GM12878 (cell line): ENCODE data around the gene IREB2.

Source experiments
- CREB1 ChIP-seq: IDR thresholded peaks from 2 replicates; pipeline ENCODE4 v1.6.1; 2012; ENCODE audit warnings: low read depth, mild to moderate bottlenecking, inconsistent platforms
- CTCF ChIP-seq, 3 experiments: IDR thresholded peaks in 2 of 3; conservative IDR thresholded peaks in 1 of 3; 2 replicates each; pipeline ENCODE4 v1.5.1; 2011; ENCODE audit warnings: low read depth in 3 of 3, low read length in 3 of 3, mild to moderate bottlenecking in 3 of 3, control low read depth in 2 of 3, moderate library complexity in 2 of 3, inconsistent platforms in 1 of 3, mixed read lengths in 1 of 3; ENCODE audit not compliant: control insufficient read depth in 2 of 3, insufficient read depth in 1 of 3; ENCODE audit errors: extremely low read depth in 1 of 3
- CUX1 ChIP-seq: IDR thresholded peaks from 2 replicates; pipeline ENCODE4 v1.6.1; 2012; ENCODE audit warnings: improper control_type of control experiment, low read depth, low read length; ENCODE audit not compliant: insufficient replicate concordance
- EGR1 ChIP-seq, 2 experiments: IDR thresholded peaks; 1 replicate in 1 of 2; 2 replicates in 1 of 2; pipeline ENCODE4 v1.6.1; 2011 to 2012; ENCODE audit warnings: low read depth in 2 of 2, low read length in 2 of 2, borderline replicate concordance in 1 of 2, mild to moderate bottlenecking in 1 of 2, moderate library complexity in 1 of 2
- ESRRA ChIP-seq: IDR thresholded peaks from 2 replicates; pipeline ENCODE4 v1.6.1; 2012; ENCODE audit warnings: mild to moderate bottlenecking, low read length, improper control_type of control experiment
- GABPA ChIP-seq: IDR thresholded peaks from 2 replicates; pipeline ENCODE4 v1.6.1; 2014; ENCODE audit warnings: antibody characterized with exemption, low read depth, mild to moderate bottlenecking, inconsistent platforms
- JUND ChIP-seq: IDR thresholded peaks from 2 replicates; pipeline ENCODE4 v1.6.1; 2012; ENCODE audit warnings: low read depth, mild to moderate bottlenecking, low read length, improper control_type of control experiment, moderate library complexity
- KAT2A ChIP-seq: conservative IDR thresholded peaks from 2 replicates; pipeline ENCODE4 v1.6.1; 2011; ENCODE audit warnings: low read depth, low read length; ENCODE audit not compliant: control insufficient read depth
- KDM1A ChIP-seq: fragments of 200-600 bp; sonication (generic); IDR thresholded peaks from 2 replicates; pipeline ENCODE4 v1.6.1; 2016; ENCODE audit warnings: borderline replicate concordance
- MEF2B ChIP-seq: fragments of 450-650 bp; IDR thresholded peaks from 2 replicates; pipeline ENCODE4 v1.6.1; 2018; ENCODE audit warnings: mild to moderate bottlenecking, moderate library complexity; ENCODE audit not compliant: partially characterized antibody, poor library complexity, severe bottlenecking
- MXI1 ChIP-seq: fragments of 150-350 bp; IDR thresholded peaks from 2 replicates; pipeline ENCODE4 v1.6.1; 2011; ENCODE audit warnings: low read depth, mild to moderate bottlenecking, inconsistent platforms, low read length, improper control_type of control experiment
- POLR2A ChIP-seq: IDR thresholded peaks from 2 replicates; pipeline ENCODE4 v1.6.1; 2011; ENCODE audit warnings: low read depth, mild to moderate bottlenecking, low read length
- POLR2AphosphoS5 ChIP-seq: IDR thresholded peaks from 2 replicates; pipeline ENCODE4 v1.6.1; 2011; ENCODE audit warnings: mild to moderate bottlenecking, low read length, inconsistent platforms
- TCF12 ChIP-seq: IDR thresholded peaks from 2 replicates; pipeline ENCODE4 v1.6.1; 2011; ENCODE audit warnings: low read depth, mild to moderate bottlenecking, low read length

GRCh38 chr15:78533331-78533730 lies 95.3 kb downstream of the IREB2 start:
- no peak for TF ChIP-seq MEF2B
- TF ChIP-seq GABPA: no peak
- no peak for TF ChIP-seq KAT2A
- no peak for TF ChIP-seq POLR2AphosphoS5
- no peak for TF ChIP-seq ESRRA
- TF ChIP-seq CTCF (IDR thresholded peaks at IDR 0.05 in 2 of 3, conservative IDR thresholded peaks at IDR 0.05 in 1 of 3; ENCODE audit: control insufficient read depth in 2 of 3, extremely low read depth in 1 of 3, insufficient read depth in 1 of 3, low read depth in 3 of 3, low read length in 3 of 3): no peak
- no peak for TF ChIP-seq JUND
- TF ChIP-seq POLR2A: no peak
- TF ChIP-seq TCF12: no peak
- no peak for TF ChIP-seq MXI1
- no peak for TF ChIP-seq CUX1
- TF ChIP-seq EGR1 (IDR thresholded peaks at IDR 0.05; ENCODE audit: borderline replicate concordance in 1 of 2, low read depth in 2 of 2, low read length in 2 of 2): no peak
- no peak for TF ChIP-seq CREB1
- no peak for TF ChIP-seq KDM1A
